ENCODE data around the gene HABP4.

Gene HABP4

GRCh38 chr9:96522366-96522765, 72.4 kb downstream of the HABP4 start:
- in situ Hi-C loops (cut with MboI; ENCODE audit: low pct_unique_long_range_greater_than_20kb, low sequenced_read_pairs, unreplicated experiment), result no loop called here
- DNase-seq (ENCODE audit: low spot score), result no peak

GRCh38 chr9:96523374-96523773, 73.4 kb downstream of the HABP4 start:
- TF ChIP-seq CTCF (IDR thresholded peaks at IDR 0.05; ENCODE audit: extremely low read depth, insufficient read depth, missing control alignments), result no peak
- in situ Hi-C loops (cut with MboI; ENCODE audit: low pct_unique_long_range_greater_than_20kb, low sequenced_read_pairs, unreplicated experiment), result no loop called here
- DNase-seq (ENCODE audit: low spot score), result no peak

More at GRCh38 chr9:96522366-96522765, 72.4 kb downstream of the HABP4 start:
- TF ChIP-seq CTCF (IDR thresholded peaks at IDR 0.05; ENCODE audit: extremely low read depth, insufficient read depth, missing control alignments), result no peak

GRCh38 chr9:96524045-96524444, 74.1 kb downstream of the HABP4 start:
- in situ Hi-C loops (cut with MboI; ENCODE audit: low pct_unique_long_range_greater_than_20kb, low sequenced_read_pairs, unreplicated experiment), result no loop called here
- TF ChIP-seq CTCF (IDR thresholded peaks at IDR 0.05; ENCODE audit: extremely low read depth, insufficient read depth, missing control alignments), result no peak
- DNase-seq (ENCODE audit: low spot score), result no peak

- in situ Hi-C loops (cut with MboI; ENCODE audit: low pct_unique_long_range_greater_than_20kb, low sequenced_read_pairs, unreplicated experiment), result no loop called here
- no peak for TF ChIP-seq CTCF (IDR thresholded peaks at IDR 0.05; ENCODE audit: extremely low read depth, insufficient read depth, missing control alignments)
- no peak for DNase-seq (ENCODE audit: low spot score)
Observed at GRCh38 chr9:96524764-96525163, 74.8 kb downstream of the HABP4 start.

GRCh38 chr9:96532173-96532572, 82.2 kb downstream of the HABP4 start:
- in situ Hi-C loops (cut with MboI; ENCODE audit: low pct_unique_long_range_greater_than_20kb, low sequenced_read_pairs, unreplicated experiment), result no loop called here
- TF ChIP-seq CTCF (IDR thresholded peaks at IDR 0.05; ENCODE audit: extremely low read depth, insufficient read depth, missing control alignments), result no peak
- DNase-seq (ENCODE audit: low spot score), result no peak

- no peak for DNase-seq (ENCODE audit: low spot score)
- in situ Hi-C loops (cut with MboI; ENCODE audit: low pct_unique_long_range_greater_than_20kb, low sequenced_read_pairs, unreplicated experiment), result no loop called here
- no peak for TF ChIP-seq CTCF (IDR thresholded peaks at IDR 0.05; ENCODE audit: extremely low read depth, insufficient read depth, missing control alignments)
Observed at GRCh38 chr9:96540106-96540505, 90.1 kb downstream of the HABP4 start.
